Neutrophil (primary cell): ENCODE data around the gene DHODH.
"Not testable (repeated sequence)": the region's sequence is repeated elsewhere in the genome, so short reads cannot be mapped to it uniquely, and the experiment has no call there.

ENCODE experiments used
- H3K27ac ChIP-seq: fragments of 200-600 bp; sonication (generic); 2 replicates; pipeline ENCODE4 v1.5.1; 2016; ENCODE audit warnings: mild to moderate bottlenecking, moderate library complexity
- H3K27me3 ChIP-seq: fragments of 200-600 bp; sonication (generic); 2 replicates; pipeline ENCODE4 v1.6.0; 2016; ENCODE audit warnings: mild to moderate bottlenecking
- H3K36me3 ChIP-seq: fragments of 200-600 bp; sonication (generic); 2 replicates; pipeline ENCODE4 v1.5.1; 2017
- H3K4me1 ChIP-seq, 2 experiments: fragments of 200-600 bp in 1 of 2; sonication (generic) in 1 of 2; 1 replicate in 1 of 2; 2 replicates in 1 of 2; pipeline versions ENCODE4 v1.5.1 to v1.6.1; 2013 to 2016; ENCODE audit warnings: low read depth in 1 of 2, low read length in 1 of 2, mild to moderate bottlenecking in 1 of 2, moderate library complexity in 1 of 2; ENCODE audit not compliant: control insufficient read depth in 1 of 2, insufficient read depth in 1 of 2
- H3K4me3 ChIP-seq, 2 experiments: fragments of 200-600 bp in 1 of 2; sonication (generic) in 1 of 2; 1 replicate in 1 of 2; 2 replicates in 1 of 2; pipeline ENCODE4 v1.5.1; 2013 to 2016; ENCODE audit warnings: low read depth in 1 of 2, low read length in 1 of 2, mild to moderate bottlenecking in 1 of 2, moderate library complexity in 1 of 2
- H3K9me3 ChIP-seq: fragments of 200-600 bp; sonication (generic); 2 replicates; pipeline ENCODE4 v1.5.1; 2016
- CTCF ChIP-seq: fragments of 200-600 bp; sonication (generic); IDR thresholded peaks from 2 replicates; pipeline ENCODE4 v1.5.1; 2016; ENCODE audit warnings: antibody characterized with exemption

DHODH gene

DNA sequence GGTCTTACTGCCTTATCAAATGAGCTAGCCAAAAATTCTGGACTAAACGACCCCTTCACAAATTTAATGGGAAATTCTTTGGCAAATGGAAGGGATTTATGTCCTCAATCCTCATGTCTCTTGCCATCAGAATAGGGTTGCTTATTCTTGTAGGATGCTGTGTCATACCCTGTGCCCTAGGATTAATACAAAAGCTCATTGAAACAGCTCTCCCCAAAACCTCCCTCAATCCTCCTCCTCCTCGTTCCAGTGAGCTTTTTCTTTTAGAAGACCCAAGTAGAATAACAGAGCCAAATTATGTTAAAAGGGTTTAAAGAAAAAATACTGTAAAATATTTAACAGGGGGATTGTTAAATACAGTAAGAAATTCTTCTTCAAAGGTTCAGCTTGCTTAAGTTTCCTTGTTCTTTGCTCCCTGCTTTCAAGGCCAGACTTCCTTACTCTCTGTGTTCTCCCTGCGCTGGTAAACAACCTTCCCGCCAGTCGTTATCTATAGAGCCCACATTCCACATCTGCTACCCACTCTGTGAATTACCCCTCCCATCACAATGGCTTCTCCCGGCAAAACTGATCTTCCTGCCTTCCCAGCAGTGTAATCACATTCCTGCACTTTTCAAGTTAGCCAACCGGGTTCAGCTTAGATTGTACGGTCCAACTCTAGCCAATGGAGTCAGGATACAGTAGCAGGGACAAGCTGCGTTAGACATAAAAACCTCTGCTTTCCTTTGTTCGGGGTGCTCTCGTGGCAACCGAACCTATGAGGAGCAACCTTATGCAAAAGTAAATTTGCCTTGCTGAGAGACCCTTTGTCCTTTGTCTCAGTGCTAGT lies 64.2 kb downstream of the DHODH start:
- no peaks in the 10 kb centered on the region for H3K27me3 ChIP-seq
- TF ChIP-seq CTCF, result no peak
- no peak overlapping the region for H3K27ac ChIP-seq
- no peaks in the 10 kb centered on the region for H3K9me3 ChIP-seq
- no peak overlapping the region for H3K4me3 ChIP-seq
- H3K36me3 ChIP-seq, result no peaks in the 10 kb centered on the region
- H3K4me1 ChIP-seq, result peaks cover 10% of the 10 kb centered on the region in 2 experiments

GRCh38 chr16:72073560-72074230 lies 65.2 kb downstream of the DHODH start:
- Histone ChIP-seq H3K4me3 (no peak overlapping the region), H3K36me3 (peaks cover 4% of the 10 kb centered on the region), H3K27ac (no peak overlapping the region), H3K27me3 (no peaks in the 10 kb centered on the region), H3K4me1 (peaks cover 7 to 8% of the 10 kb centered on the region in 2 experiments), H3K9me3 (no peaks in the 10 kb centered on the region)
- TF ChIP-seq CTCF, result no peak

GRCh38 chr16:72075067-72075466 lies 66.5 kb downstream of the DHODH start:
- not testable (repeated sequence) for H3K4me3 ChIP-seq, H3K36me3 ChIP-seq, H3K27me3 ChIP-seq, H3K27ac ChIP-seq, H3K9me3 ChIP-seq, H3K4me1 ChIP-seq
